Measurements from ENCODE around the gene CUEDC1.
A peak's percentile ranks its signal among the peaks of the same experiment; 100 is the strongest.

The CUEDC1 gene

DNA sequence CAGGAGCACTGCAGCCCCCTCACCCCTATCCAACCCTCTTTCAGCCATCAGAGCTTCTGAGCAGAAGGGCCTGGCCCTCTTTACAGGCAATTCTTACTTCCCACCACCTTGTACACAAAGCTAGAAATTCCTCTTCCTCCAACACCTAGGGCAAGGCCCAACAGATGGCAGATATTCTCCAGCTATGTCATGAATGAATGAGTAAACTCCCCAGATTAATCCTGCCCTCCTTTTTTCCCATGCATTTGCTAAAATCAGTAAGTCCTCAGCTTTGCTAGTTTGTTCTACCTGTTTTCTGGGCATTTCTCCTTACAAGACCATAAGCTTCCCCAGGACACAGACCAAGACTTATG is 85.0 kb downstream of the CUEDC1 start:
- peak; percentile 54 for DNase-seq (ENCODE audit: low read depth)
- TF ChIP-seq, protein P1, sequence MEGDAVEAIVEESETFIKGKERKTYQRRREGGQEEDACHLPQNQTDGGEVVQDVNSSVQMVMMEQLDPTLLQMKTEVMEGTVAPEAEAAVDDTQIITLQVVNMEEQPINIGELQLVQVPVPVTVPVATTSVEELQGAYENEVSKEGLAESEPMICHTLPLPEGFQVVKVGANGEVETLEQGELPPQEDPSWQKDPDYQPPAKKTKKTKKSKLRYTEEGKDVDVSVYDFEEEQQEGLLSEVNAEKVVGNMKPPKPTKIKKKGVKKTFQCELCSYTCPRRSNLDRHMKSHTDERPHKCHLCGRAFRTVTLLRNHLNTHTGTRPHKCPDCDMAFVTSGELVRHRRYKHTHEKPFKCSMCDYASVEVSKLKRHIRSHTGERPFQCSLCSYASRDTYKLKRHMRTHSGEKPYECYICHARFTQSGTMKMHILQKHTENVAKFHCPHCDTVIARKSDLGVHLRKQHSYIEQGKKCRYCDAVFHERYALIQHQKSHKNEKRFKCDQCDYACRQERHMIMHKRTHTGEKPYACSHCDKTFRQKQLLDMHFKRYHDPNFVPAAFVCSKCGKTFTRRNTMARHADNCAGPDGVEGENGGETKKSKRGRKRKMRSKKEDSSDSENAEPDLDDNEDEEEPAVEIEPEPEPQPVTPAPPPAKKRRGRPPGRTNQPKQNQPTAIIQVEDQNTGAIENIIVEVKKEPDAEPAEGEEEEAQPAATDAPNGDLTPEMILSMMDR (conservative IDR thresholded peaks at IDR 0.05; ENCODE audit: control insufficient read depth, insufficient read depth, low read depth, low read length), result no peak
- no peak overlapping the region for H3K4me3 ChIP-seq (ENCODE audit: control insufficient read depth, low read depth, low read length)

GRCh38 chr17:57869617-57870282 is 85.5 kb downstream of the CUEDC1 start:
- no peak overlapping the region for H3K4me3 ChIP-seq (ENCODE audit: control insufficient read depth, low read depth, low read length)
- peak; percentile 94 for DNase-seq (ENCODE audit: low read depth)

GRCh38 chr17:57868910-57869616 is 86.1 kb downstream of the CUEDC1 start:
- H3K4me3 ChIP-seq (ENCODE audit: control insufficient read depth, low read depth, low read length), result no peak overlapping the region
- TF ChIP-seq, protein P1 (conservative IDR thresholded peaks at IDR 0.05; ENCODE audit: control insufficient read depth, insufficient read depth, low read depth, low read length), result no peak
- DNase-seq (ENCODE audit: low read depth), result no peak

More at GRCh38 chr17:57869617-57870282, 85.5 kb downstream of the CUEDC1 start:
- TF ChIP-seq, protein P1 (conservative IDR thresholded peaks at IDR 0.05; ENCODE audit: control insufficient read depth, insufficient read depth, low read depth, low read length), result no peak

- peak; percentile 95 for DNase-seq (ENCODE audit: low read depth)
- TF ChIP-seq, protein P1 (conservative IDR thresholded peaks at IDR 0.05; ENCODE audit: control insufficient read depth, insufficient read depth, low read depth, low read length), result peak; percentile 44
- H3K4me3 ChIP-seq (ENCODE audit: control insufficient read depth, low read depth, low read length), result no peak overlapping the region
These were observed 87.0 kb downstream of the CUEDC1 start for GRCh38 chr17:57868007-57868909.

DNA sequence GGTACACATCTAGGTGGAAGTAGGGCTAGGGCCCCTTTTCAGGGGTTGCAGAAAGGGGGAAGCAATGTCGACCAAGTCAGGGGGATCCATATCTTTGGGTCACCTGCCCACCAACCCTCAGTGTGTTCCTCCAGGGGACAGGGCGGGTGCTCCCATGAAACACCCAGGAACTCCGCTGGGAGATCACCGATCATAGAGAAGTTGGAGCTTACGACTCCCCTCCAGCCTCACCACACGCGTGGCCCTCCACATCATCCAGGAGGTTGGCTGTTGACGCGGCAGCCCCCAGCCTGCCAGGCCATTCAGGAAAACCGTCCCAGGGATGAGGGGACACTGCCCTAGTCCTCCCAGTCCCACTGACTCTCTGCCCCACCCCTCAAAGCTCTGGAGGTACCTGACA is 88.1 kb downstream of the CUEDC1 start:
- TF ChIP-seq, protein P1 (conservative IDR thresholded peaks at IDR 0.05; ENCODE audit: control insufficient read depth, insufficient read depth, low read depth, low read length), result no peak
- no peak overlapping the region for H3K4me3 ChIP-seq (ENCODE audit: control insufficient read depth, low read depth, low read length)
- no peak for DNase-seq (ENCODE audit: low read depth)

- TF ChIP-seq, protein P1 (conservative IDR thresholded peaks at IDR 0.05; ENCODE audit: control insufficient read depth, insufficient read depth, low read depth, low read length), result no peak
- no peak for DNase-seq (ENCODE audit: low read depth)
- H3K4me3 ChIP-seq (ENCODE audit: control insufficient read depth, low read depth, low read length), result no peak overlapping the region
These were observed 88.5 kb downstream of the CUEDC1 start for GRCh38 chr17:57866723-57867122.

Measured in fibroblast of mammary gland (primary cell).